NCI-H128 (cell line): Measurements from ENCODE around the gene CALML5.

Experiments used
- DNase-seq: peaks from one replicate; lab custom pipeline; 2025; ENCODE audit not compliant: unreplicated experiment; lab: John Stamatoyannopoulos, UW

Gene CALML5

GRCh38 chr10:5533098-5533731, 33.8 kb upstream of the CALML5 start:
- DNase-seq, result no peak

DNA sequence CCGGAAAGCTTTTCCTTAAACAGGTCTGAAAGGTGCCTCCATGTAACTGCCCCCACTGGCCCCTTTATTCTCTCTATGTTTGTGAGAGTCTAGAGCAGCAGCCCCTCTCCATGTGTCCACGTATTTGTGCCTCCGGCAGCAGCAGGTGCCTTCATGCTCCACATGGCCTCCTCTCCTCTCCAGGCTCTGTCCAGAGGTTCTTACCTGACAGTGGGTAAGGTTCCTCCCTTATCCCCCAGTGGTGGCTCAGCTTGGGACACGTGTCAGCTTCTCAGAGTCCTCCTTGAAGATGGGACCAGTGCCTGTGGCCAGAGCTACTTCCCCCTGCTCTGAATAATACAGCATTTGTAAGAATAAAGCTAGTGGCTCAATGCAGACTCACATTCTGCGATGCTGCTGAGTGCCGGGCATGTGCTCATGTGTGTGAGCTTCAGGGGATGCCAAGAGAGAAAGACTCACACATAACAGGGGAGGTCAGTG, 33.3 kb upstream of the CALML5 start:
- DNase-seq, result no peak

GRCh38 chr10:5532307-5532605, 32.9 kb upstream of the CALML5 start:
- DNase-seq, result no peak

DNA sequence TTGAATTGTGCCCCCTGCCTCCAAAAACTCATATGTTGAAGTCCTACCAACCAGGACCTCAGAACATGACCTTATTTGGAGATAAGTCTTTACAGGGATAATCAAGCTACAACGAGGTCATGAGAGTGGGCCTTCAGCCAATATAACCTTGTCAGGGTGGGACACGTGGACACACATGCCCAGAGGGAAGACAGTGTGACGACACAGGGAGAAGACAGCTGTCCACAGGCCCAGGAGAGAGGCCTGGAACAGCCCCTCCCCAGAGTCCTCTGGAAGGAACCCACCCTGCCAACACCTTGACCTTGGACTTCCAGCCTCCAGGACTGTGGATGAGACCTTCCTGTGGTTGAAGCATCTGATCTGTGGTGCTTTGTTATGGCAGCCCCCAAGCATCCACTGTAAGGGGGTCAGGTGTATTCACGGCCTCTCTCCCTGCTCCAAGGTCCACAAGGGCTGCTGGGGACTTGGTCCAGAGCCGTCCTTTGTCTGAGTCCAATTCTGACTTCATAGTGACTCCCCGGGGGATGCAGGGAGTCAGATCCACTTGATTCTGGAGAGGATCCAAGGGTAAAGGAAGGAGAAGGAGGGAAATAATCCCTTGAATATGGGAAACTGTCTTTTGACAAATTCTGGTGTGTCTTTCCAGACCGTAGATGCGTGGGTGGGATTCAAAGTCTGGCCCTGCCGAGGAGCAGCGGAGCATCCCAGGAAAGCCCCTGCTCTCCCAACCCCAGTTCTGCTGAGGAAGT, 32.4 kb upstream of the CALML5 start:
- no peak for DNase-seq

GRCh38 chr10:5530846-5531557, 31.6 kb upstream of the CALML5 start:
- no peak for DNase-seq

DNA sequence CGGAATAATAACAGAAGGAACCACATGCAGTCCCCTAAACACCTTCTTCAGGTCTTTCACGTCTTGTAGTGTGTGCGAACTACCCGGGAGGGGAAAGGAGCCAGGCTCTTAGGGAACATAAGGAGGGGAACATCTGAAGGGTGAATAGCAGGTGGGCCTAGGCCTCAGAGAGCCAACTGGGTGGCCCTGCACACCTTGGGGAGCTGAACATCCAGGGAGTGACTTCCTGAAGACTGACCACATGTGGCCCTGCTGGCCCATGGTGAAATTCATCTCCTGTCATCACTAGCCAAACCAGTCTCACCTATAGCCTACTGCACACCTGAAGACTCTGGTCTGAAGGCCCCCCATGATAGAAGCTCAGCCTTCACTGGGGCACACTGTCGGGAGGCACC, 31.0 kb upstream of the CALML5 start:
- no peak for DNase-seq

DNA sequence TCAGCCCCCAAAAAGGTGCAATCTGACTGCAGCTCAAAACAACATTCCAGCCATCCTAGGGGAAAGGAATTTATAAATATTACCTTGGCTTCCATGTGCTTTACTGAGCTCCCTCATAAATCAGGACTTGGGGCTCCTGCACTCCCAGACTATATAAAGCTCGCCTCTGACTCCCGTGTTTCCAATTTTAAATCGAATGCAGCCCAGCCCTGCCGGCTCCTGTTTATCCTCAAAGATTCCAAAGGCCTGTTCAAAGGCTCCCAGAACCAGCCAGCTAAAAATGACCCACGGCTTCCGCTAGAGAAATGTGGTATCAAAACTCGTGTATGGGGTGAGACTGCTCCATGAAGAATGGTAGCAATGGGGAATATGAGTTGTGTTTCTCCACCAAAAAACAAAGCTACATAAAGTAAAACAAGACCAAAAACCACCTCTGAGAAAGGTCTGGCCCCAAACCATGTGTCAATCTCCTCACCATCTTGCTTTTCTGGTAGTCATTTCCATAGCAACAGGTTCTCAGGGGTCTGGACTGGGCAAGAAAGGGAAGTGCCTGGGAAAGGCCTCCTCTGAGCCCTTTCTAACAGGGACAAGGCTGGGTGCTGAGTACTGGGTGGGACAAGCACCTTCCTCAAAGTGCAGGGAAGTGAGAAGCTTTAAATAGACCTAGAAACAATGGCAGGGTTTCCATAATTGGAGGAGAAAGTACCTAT, 30.5 kb upstream of the CALML5 start:
- no peak for DNase-seq

DNA sequence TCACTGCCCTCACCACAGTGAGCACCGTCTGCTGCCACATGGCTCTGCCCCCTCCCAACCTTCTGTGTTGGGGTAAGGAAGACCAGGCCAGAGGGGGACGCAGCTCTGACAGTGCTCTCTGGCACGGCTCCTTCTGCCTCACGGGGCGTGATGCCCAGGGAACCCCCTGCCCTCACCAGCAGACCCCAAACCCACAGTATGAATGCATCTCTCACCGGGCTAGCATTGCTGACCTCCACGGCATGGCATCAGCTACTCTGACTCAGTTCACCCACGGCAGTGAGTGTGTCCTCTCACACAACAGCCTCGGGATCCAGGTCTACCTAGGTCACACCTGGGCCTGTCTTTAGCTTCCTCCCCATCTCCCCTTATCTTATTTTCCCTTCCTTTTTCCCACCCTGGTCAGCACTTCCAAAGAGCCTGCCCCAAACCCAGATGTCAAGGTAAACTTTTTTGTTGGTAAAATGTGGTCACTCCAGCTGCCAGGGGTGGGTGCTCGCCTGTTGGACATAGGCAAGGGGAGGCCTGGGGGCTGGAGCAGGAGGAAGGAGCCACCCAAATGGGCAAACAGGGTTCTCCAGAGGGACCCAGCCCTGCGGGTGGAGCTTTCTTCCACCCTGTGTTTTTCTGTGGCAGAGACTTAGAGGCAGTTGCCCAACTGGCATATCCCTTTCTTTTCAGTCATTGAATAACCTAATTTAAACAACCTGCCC, 29.8 kb upstream of the CALML5 start:
- DNase-seq, result no peak

DNA sequence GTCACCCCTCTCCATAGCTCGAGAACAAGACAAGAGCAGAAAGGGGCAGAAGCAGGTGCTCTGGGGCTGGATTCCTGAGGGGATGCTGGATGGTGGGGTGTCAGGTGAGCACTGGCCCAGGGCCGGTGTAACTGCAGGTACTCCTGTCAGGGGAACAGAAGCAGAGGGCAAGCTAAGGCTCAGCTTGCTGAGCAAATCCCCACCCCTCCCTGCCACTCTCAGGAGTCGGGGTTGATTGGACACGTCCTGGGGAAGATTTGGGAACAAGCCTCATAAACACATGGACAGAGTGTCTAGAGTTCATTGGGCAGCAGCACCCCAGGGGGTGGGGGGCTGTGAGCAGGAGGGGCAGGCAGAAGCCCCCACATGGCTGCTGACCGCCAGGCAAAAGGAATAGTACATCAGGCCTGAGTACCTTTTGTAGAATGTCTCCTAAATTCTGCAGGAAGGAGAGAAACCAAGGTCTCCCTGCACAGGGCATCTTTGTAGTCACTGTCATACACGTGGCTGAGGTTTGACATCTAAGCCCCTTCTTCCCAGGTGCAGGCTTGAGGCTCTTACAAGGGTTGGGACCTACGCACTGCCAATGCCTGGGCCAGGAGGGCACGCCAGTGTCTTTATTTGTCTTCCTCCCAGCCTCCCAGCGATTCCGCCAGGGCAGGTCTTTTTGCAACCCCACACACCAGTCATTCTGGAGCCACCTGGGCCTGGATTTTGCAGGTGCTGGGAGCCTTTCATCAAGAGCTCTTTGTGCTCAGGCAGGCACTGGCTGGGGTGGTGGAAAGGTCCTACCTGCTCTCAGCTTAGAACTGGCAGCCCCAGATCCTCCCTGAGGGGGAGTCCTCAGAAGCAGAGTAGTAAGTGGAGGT, 28.2 kb upstream of the CALML5 start:
- no peak for DNase-seq

DNA sequence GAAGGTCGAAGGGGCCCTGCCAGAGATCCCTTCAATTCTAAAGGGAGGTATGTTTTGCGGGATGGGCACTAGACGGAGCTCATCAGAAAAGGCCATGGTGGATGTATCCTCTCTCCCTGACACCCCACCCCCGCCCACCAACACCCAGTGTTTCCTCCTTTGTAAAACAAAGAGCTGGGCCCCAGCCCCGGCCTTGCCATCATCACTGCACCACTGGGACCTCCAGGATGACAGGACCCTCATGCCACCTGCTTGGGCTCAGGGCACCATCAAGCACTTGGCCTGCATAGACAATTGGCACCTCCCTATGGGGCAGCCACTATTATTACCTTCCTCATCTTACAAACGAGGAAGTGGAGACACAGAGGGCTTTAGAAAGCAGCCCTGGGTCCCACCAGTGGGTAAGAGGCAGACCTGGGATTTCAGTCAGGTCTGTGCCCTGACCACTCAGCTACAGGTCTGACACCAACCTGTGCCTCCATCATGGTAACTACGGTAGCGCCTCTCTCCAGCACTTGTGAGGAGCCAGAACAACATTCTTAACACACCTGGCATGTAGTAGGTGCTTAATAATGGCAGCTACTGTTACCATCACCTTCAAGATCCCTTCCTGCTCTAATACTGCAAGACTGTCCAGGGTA, 27.4 kb upstream of the CALML5 start:
- DNase-seq, result no peak

DNA sequence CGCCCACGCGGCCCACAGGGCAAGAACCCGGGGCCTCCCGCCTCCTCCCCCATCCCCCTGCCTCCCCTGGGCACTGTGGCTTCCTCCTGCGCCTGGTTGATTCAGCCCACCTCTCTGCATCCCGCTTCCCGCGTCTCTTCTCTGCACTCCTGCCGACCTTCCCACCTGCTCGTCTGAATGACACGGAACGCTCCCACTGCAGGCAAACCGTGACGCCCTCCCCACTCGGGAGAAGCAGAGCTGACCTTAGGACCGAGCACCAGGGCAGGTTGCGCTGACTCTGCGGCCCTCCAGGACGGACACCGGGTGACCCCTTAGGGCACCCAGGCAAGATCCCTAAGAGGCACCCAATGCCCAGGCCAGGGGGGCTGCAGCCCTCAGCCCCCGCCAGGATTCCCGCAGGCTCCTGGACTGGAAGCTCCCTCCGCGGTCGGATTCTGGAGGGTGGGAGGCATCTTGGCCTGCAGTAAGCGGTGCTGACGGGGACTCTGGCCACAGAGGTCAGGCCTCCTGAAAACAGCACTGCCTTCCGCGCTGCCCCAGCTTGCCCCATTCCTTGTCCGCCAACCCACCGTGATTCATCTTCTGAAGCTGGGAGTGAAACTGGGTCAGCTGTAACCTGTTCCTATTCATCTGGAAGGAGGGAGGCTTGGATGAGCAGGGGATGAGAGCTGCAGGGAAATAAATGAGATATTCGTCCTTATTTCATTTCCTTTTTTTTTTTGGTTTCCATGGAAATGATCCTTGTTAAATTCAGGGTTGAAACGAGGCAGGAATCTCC, 26.4 kb upstream of the CALML5 start:
- DNase-seq, result no peak

DNA sequence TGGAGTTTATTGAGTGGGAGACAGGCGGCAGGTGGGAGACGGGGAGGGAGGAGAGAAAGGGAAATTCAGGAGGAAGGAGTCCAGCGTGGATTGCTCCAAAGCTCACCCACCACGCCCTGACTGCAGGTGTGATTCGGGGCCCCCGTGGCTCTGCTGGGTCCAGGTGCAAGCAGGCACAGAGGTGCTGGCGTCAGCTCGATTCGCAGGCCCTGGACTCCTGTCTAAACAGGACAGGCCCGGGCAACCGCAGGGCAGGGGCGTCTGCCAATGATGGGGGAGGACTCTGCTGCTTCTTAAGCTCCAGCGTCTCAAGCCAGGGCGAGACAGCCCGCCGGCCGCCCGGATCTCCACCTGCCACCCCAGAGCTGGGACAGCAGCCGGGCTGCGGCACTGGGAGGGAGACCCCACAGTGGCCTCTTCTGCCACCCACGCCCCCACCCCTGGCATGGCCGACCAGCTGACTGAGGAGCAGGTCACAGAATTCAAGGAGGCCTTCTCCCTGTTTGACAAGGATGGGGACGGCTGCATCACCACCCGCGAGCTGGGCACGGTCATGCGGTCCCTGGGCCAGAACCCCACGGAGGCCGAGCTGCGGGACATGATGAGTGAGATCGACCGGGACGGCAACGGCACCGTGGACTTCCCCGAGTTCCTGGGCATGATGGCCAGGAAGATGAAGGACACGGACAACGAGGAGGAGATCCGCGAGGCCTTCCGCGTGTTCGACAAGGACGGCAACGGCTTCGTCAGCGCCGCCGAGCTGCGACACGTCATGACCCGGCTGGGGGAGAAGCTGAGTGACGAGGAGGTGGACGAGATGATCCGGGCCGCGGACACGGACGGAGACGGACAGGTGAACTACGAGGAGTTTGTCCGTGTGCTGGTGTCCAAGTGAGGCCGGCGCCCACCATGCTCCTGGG, 25.5 kb upstream of the CALML5 start, which contains the start of gene CALML3:
TSS of gene CALML3 (plus strand) at position 321 of the 920 bp plus-strand sequence. CDS start at position 446, 125 bp downstream.
- DNase-seq, result peak; percentile 12

DNA sequence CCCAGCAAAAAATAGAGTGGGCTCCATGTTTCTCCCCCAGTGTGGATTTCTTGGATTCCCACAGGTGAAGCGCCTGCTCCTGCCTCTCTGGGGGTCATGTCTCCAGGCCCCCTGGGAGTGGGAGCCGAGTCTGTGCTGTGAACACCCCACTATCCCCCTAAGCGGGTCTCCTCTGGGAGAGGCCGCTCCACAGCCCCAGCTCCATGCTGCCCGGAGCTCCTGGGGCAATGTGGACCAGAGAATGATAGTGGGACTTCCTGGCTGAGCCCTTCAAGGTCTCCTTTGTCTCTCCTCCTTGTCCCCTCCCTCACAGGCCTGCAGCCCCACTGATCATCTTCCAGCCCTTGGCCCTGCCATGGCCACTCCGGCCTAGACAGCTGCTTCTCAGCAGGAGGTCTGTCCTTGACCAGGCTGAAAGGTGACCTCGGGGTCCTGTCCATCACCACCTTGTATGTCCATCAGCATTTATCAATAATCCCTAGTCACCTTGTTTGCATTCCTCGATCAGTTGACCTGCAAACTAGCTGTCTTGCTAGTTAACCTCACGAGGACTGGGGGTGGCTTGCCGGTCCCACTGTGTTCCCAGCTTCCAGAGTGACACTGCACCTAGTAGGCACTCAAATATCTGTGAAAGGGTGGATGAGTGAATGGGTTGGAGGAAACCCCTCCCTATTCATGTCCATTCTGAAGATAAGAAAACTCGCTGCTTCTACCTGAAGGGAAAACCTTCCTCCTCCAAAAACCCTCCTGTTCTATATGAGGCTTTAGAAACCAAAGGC, 24.6 kb upstream of the CALML5 start:
- no peak for DNase-seq

DNA sequence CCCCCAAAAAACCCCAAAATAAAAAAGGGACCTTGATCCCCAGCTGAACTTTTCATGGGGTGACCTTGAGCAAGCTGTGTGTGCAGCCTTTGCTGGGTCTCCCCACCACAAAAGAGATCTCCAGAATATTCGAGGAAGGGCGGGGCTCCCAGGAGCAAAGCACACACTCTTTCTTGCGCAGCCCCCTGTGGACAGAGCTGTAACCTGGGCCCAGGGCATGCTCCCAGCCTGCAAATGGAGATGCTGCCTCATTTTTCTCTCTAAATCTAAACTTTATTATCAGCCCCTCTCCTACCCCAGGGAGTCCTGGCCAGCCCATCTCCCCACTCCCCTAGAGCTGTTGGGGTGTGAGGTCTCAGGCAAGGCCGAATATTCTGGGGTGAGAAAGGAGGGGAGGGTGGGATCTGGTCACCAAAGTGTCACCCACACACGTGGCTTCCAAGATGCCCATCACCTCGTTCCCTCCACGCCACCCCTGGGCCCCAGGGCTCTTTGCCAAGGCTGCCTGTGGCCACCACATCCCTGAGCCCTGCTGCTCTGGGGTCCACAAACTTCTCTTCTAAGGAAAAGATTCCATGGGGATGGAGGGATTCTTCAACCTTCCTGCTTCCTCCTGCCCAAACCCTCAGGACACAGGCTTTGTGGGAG, 23.7 kb upstream of the CALML5 start:
- no peak for DNase-seq

- no peak for DNase-seq
These were observed 19.7 kb upstream of the CALML5 start for GRCh38 chr10:5519054-5519453.

DNA sequence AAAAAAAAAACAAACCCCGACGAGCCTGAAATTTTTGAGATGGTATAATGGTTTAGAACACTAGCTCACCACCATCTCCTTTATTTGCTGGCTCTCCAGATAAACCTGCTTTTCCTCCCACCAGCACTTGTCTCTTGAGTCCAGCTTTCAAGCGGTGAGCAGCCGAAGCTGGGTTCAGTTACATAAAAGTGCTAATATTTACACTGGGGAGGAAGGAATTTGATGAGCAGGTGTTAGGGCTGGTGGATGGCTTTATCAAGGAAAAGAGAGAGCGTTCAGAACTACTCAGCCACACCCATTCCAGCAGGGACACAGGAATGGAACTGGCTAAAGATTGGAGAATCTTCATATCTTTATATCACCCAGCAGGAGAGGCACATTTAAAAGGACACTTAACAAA, 18.8 kb upstream of the CALML5 start:
- peak; percentile 12 for DNase-seq
